A673 (cell line): ENCODE data around the gene KLHL10. TPM values are rescaled to one million over a fixed set of nuclear protein-coding genes. Genes with fewer than 3 reads are reported as not detected.
"Not testable (repeated sequence)": the region's sequence is repeated elsewhere in the genome, so short reads cannot be mapped to it uniquely, and the experiment has no call there.

Experiments used
- BruUV-seq: library from RNA; stranded (reverse); fragments of 400-500 nt; replicated peaks from 2 replicates; lab custom pipeline; 2021; lab: Mats Ljungman, UMichigan
- CTCF ChIA-PET: fragments of 300-600 bp; sonication (Branson Sonifier 250); formaldehyde crosslinking; loops from one replicate; lab custom pipeline; 2022; ENCODE audit warnings: antibody characterized with exemption; lab: Charles Lee
- POLR2A ChIA-PET: fragments of 300-600 bp; sonication (Branson Sonifier 250); formaldehyde crosslinking; loops from one replicate; lab custom pipeline; 2022; ENCODE audit warnings: antibody characterized with exemption; ENCODE audit not compliant: low non-redundant PET; lab: Charles Lee
- DNase-seq: peaks from one replicate; pipeline ENCODE4 v3.0.0-alpha.2; 2015; ENCODE audit warnings: low spot score
- H3K27ac ChIP-seq: fragments of 200-600 bp; sonication (generic); 2 replicates; pipeline ENCODE4 v1.5.1; 2016; ENCODE audit warnings: mixed run types, low read depth, mild to moderate bottlenecking, mixed read lengths, antibody characterized with exemption, low read length; ENCODE audit not compliant: poor library complexity, severe bottlenecking
- H3K27me3 ChIP-seq: fragments of 200-600 bp; sonication (generic); replicated peaks from 2 replicates; pipeline ENCODE4 v1.6.1; 2017; ENCODE audit warnings: mixed run types, low read depth, mild to moderate bottlenecking, mixed read lengths, antibody characterized with exemption, low read length; ENCODE audit not compliant: insufficient read depth, poor library complexity
- H3K36me3 ChIP-seq: fragments of 200-600 bp; sonication (generic); 2 replicates; pipeline ENCODE4 v1.6.1; 2016; ENCODE audit warnings: mixed run types, mild to moderate bottlenecking, mixed read lengths, antibody characterized with exemption, low read length; ENCODE audit not compliant: insufficient read depth, poor library complexity, severe bottlenecking
- H3K4me1 ChIP-seq: fragments of 200-600 bp; sonication (generic); 2 replicates; pipeline ENCODE4 v1.6.1; 2017; ENCODE audit warnings: mixed run types, mild to moderate bottlenecking, mixed read lengths, antibody characterized with exemption, low read length; ENCODE audit not compliant: insufficient read depth, poor library complexity, severe bottlenecking
- H3K4me3 ChIP-seq: fragments of 200-600 bp; sonication (generic); 2 replicates; pipeline ENCODE4 v1.5.1; 2016; ENCODE audit warnings: low read depth, mixed run types, mild to moderate bottlenecking, mixed read lengths, low read length; ENCODE audit not compliant: poor library complexity, severe bottlenecking
- H3K9me3 ChIP-seq: fragments of 200-600 bp; sonication (generic); 2 replicates; pipeline ENCODE4 v1.6.1; 2016; ENCODE audit warnings: mixed run types, low read depth, mild to moderate bottlenecking, mixed read lengths, antibody characterized with exemption, low read length; ENCODE audit not compliant: poor library complexity, severe bottlenecking
- EZH2 ChIP-seq: fragments of 200-600 bp; sonication (generic); IDR thresholded peaks from 2 replicates; pipeline ENCODE4 v1.6.1; 2017; ENCODE audit warnings: borderline replicate concordance, low read depth, mild to moderate bottlenecking, mixed read lengths, antibody characterized with exemption, low read length; ENCODE audit not compliant: poor library complexity, severe bottlenecking
- intact Hi-C: fragments of 100-400 bp; cut with micrococcal nuclease; formaldehyde crosslinking; loops from one replicate; pipeline ENCODE4 v1.10.0; 2022; ENCODE audit not compliant: unreplicated experiment
- total RNA-seq: library from RNA; stranded (reverse); gene quantifications from 2 replicates; pipeline ENCODE4 v1.2.3, GENCODE V29; 2021
- TF ChIP-seq, protein P1 (sequence below): fragments of 300-800, 200-600 bp; sonication (generic); conservative IDR thresholded peaks from 2 replicates; pipeline ENCODE4 v1.5.1; 2017; ENCODE audit warnings: low read depth, mild to moderate bottlenecking, antibody characterized with exemption, low read length, moderate library complexity, mixed read lengths

Gene KLHL10
- total RNA-seq, 1 experiment from 2014 or later = not detected

DNA sequence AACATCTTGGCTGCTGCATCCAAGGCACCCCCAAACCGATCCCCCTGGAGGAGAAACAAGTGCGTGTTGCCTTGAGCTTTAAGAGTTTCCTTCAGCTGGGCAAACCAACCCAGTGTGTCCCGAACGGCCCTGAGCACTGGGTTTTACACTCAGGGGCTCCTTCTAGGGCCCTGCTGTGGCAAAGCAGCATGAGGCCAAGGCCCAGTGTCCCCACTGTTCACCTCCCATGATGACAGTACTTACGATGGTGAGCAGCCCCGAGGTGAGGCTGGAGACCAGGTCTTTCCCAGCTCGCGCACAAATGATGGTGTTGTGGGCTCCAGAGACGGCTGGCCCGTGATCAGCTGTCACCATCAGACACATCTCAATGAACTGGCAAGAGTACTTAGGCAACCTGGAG is 34.2 kb downstream of the KLHL10 start:
- Histone ChIP-seq H3K4me3 (no peak overlapping the region), H3K36me3 (peaks cover 53% of the 10 kb centered on the region)
- intact Hi-C loops = no loop called here

DNA sequence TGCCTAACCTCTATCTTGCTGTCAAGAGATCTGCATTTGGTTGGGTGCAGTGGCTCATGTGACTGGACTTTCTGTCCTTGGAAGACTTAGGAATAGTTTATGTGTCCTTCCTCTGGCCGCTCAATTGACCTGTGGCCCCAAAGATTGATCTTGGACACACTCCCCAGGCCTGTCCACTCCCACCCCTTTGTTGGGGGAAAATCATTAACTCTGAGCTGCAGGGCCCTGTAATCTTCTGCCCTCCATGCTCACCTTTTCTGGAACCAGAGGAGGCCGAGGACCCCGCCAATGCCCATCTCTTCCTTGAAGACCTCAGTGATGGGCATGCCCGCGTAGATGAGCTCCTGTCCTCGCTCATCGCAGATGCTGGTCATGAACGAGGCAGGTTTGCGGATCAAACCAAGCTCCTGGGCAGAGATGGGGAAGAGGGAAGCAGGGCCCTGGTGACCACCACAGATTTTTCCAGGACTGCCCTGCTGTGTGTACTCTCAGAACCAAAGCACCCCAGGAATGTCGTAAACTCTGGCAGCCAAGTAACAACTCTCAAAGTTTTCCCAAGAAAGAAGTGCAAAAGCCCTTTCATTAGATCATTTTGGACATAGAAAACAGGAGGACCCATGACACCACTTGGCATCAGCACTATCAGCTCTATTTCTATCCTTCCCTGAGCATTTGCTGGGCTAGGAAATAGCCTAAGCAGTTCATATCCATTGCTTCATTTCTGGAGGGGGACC is 36.1 kb downstream of the KLHL10 start:
- no peaks in the 10 kb centered on the region for H3K27me3 ChIP-seq

More for the DNA sequence above, 34.2 kb downstream of the KLHL10 start:
- ChIA-PET CTCF (no interaction called here), POLR2A (no interaction called here)
- no peaks in the 10 kb centered on the region for H3K4me1 ChIP-seq
- H3K27ac ChIP-seq = no peak overlapping the region
- DNase-seq = no peak
- BruUV-seq = no TSS peak
- H3K9me3 ChIP-seq = no peaks in the 10 kb centered on the region
- no peak for TF ChIP-seq EZH2
- TF ChIP-seq, protein P1, sequence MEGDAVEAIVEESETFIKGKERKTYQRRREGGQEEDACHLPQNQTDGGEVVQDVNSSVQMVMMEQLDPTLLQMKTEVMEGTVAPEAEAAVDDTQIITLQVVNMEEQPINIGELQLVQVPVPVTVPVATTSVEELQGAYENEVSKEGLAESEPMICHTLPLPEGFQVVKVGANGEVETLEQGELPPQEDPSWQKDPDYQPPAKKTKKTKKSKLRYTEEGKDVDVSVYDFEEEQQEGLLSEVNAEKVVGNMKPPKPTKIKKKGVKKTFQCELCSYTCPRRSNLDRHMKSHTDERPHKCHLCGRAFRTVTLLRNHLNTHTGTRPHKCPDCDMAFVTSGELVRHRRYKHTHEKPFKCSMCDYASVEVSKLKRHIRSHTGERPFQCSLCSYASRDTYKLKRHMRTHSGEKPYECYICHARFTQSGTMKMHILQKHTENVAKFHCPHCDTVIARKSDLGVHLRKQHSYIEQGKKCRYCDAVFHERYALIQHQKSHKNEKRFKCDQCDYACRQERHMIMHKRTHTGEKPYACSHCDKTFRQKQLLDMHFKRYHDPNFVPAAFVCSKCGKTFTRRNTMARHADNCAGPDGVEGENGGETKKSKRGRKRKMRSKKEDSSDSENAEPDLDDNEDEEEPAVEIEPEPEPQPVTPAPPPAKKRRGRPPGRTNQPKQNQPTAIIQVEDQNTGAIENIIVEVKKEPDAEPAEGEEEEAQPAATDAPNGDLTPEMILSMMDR = no peak
- H3K27me3 ChIP-seq = no peaks in the 10 kb centered on the region

DNA sequence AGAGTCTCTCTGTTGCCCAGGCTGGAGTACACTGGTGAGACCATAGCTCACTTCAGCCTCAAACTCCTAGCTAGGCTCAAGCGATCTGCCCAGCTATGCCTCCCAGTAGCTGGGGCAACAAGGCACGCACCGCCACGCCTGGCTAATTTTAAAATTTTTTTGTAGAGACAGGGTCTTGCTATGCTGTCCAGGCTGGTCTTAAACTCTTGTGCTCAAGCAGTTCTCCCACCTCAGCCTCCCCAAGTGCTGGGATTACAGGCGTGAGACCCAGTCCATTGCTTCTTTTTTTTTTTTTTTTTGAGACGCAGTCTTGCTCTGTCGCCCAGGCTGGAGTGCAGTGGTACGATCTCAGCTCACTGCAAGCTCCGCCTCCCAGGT is 36.7 kb downstream of the KLHL10 start:
- BruUV-seq, H3K27me3 ChIP-seq, H3K4me3 ChIP-seq, POLR2A ChIA-PET, intact Hi-C loops, H3K9me3 ChIP-seq, H3K4me1 ChIP-seq, H3K27ac ChIP-seq, DNase-seq, CTCF ChIA-PET: not testable (repeated sequence)
- H3K36me3 ChIP-seq = peaks cover 52% of the 10 kb centered on the region

More for the DNA sequence above, 36.1 kb downstream of the KLHL10 start:
- no TSS peak for BruUV-seq
- no peaks in the 10 kb centered on the region for H3K9me3 ChIP-seq
- intact Hi-C loops = no loop called here
- DNase-seq = no peak
- no peak overlapping the region for H3K27ac ChIP-seq
- TF ChIP-seq, protein P1 = no peak
- no peak for TF ChIP-seq EZH2
- no peaks in the 10 kb centered on the region for H3K4me1 ChIP-seq
- ChIA-PET POLR2A (no interaction called here), CTCF (no interaction called here)
- H3K36me3 ChIP-seq = peaks cover 49% of the 10 kb centered on the region
- H3K4me3 ChIP-seq = no peak overlapping the region

DNA sequence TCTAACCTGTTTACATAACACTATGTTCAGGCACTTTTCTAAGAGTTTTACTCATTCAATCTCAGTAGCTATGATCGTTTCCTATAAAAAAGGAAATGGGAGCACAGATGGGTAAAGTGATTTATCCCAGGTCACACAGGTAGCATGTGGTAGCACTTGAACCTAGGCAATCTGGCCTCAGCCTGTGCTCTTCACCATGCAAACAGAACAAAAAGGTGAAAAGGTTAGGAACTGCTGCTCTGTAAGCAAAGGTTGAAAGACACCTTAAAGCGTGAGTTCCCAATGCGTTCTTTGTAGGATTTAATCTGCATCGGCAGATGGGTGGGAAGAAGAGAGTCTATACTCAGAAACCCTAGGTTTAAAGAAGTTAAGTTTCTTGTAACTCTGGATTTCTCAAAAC is 42.5 kb downstream of the KLHL10 start:
- ChIA-PET CTCF (no interaction called here), POLR2A (no interaction called here)
- no peak overlapping the region for H3K4me3 ChIP-seq
- intact Hi-C loops = loop anchor here (10.0 kb wide), 1 partner anchor 145 kb away; the partner anchor contains the start of gene HAP1
- TF ChIP-seq, protein P1 = no peak
- TF ChIP-seq EZH2 = no peak
- no peaks in the 10 kb centered on the region for H3K9me3 ChIP-seq
- H3K4me1 ChIP-seq = no peaks in the 10 kb centered on the region
- H3K36me3 ChIP-seq = peaks cover 43% of the 10 kb centered on the region
- BruUV-seq = no TSS peak
- H3K27me3 ChIP-seq = no peaks in the 10 kb centered on the region
- no peak for DNase-seq
- no peak overlapping the region for H3K27ac ChIP-seq
